HG02798 (cell line): ENCODE data around the gene VPS37D.
"Not testable (repeated sequence)": the region's sequence is repeated elsewhere in the genome, so short reads cannot be mapped to it uniquely, and the experiment has no call there.

Experiments
- ATAC-seq: cut with Tn5 transposase; IDR thresholded peaks from one replicate; pipeline ENCODE4 v1.9.1; 2021; ENCODE audit warnings: mild to moderate bottlenecking; ENCODE audit not compliant: unreplicated experiment, poor library complexity

The VPS37D gene

GRCh38 chr7:73676062-73676461, 8.4 kb downstream of the VPS37D start:
- ATAC-seq: not testable (repeated sequence)

GRCh38 chr7:73678862-73679261, 11.2 kb downstream of the VPS37D start:
- ATAC-seq: no peak

GRCh38 chr7:73679709-73680108, 12.1 kb downstream of the VPS37D start:
- ATAC-seq: no peak

- no peak for ATAC-seq
These were observed 12.9 kb downstream of the VPS37D start for GRCh38 chr7:73680501-73680900.

GRCh38 chr7:73681031-73681430, 13.4 kb downstream of the VPS37D start:
- ATAC-seq: no peak

DNA sequence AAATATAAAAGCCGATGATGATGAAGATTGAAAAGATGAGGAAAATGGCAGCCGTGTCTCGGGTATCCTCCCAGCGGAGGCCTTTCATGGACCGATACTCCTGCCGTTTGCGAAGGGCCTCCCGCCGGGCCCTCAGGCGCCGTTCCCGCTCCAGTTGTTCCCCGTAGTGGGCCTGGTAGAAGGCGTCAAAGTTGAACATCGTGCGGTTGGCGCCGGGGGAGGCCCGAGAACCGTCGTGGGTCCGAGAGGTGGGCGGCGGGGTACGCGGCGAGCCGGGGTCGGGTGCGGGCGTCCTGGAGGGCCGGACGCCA, 15.1 kb downstream of the VPS37D start:
- ATAC-seq: peak; percentile 10

GRCh38 chr7:73683056-73683787, 15.6 kb downstream of the VPS37D start, which contains the start of the genes BUD23 and DNAJC30:
TSS of gene BUD23 (plus strand) at chr7:73683597. CDS start at chr7:73683626, 29 bp downstream.
TSS of gene DNAJC30 (minus strand) at chr7:73683453. CDS start at chr7:73683423, 30 bp downstream.
- ATAC-seq: peak; percentile 92

- no peak for ATAC-seq
These were observed 16.4 kb downstream of the VPS37D start for GRCh38 chr7:73683788-73684693.

- ATAC-seq: no peak
These were observed 17.7 kb downstream of the VPS37D start for GRCh38 chr7:73685311-73685710.

GRCh38 chr7:73688288-73688687, 20.7 kb downstream of the VPS37D start:
- no peak for ATAC-seq

- ATAC-seq: no peak
These were observed 23.0 kb downstream of the VPS37D start for GRCh38 chr7:73690646-73691045.

- no peak for ATAC-seq
These were observed 28.7 kb downstream of the VPS37D start for GRCh38 chr7:73696372-73696771.

DNA sequence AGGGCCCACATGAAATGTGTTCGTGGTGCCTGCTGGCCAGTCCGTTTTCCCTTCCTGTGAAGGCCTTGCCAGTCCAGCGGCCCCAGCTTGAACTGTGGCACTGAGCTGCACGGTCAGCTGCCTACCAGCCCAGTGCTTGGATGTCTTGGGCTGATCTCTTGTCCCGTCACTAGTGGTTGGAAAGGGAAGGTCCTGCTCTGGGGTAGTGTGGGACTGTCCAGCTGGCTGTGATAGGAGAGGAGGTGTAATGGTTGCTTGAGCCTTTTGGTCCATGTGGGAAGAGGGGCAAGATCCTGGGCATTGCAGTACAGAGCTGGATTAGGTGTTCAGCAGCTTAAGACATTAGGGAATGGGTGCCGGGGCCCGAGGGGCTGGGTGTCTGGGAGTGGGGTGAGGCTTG, 30.8 kb downstream of the VPS37D start:
- ATAC-seq: no peak

GRCh38 chr7:73699370-73700068, 31.9 kb downstream of the VPS37D start:
- ATAC-seq: no peak

- no peak for ATAC-seq
These were observed 32.4 kb downstream of the VPS37D start for GRCh38 chr7:73700069-73700423.

- ATAC-seq: no peak
These were observed 33.0 kb downstream of the VPS37D start for GRCh38 chr7:73700581-73701134.

DNA sequence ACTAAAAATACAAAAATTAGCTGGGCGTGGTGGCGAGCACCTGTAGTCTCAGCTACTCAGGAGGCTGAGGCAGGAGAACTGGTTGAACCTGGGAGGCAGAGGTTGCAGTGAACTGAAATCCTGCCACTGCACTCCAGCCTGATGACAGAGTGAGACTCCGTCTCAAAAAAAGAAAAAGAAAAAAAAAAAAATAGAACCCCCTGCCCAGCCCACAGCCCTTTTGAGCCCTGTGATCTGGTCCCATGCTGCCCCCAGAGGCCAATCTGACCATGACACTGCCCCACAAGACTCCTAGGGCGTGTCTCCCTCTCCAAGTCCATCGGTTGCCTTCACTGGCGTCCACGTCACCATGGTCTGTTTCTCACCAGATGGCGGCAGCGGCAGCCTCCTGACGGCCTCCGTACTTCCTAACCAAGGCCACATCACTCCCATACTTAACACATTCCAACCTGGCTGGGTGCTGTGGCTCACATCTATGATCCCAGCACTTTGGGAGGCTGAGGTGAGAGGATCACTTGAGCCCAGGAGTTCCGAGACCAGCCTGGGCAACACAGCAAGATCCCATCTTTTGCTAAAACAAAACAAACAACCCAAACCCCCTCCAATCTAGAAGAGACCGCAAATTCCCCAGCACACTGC, 33.8 kb downstream of the VPS37D start:
- no peak for ATAC-seq

DNA sequence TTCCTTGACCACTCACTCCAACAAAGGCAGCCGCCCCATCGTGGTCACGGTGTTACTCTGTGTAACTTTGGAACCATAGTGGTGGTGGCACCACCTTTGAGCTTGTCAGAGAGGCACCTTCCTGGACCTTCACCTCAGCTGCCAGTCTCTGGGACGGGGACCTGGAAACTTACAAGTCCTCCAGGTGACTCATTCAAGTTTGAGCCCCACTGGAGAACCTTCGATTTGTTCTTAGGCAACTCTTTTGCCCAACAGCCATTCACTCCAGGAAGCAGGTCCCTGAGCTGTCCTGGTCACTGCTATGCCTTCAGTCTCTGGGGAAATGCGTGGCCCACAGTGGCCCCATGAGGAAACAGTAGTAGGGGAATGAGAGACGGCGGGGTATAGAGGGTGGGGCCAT, 34.6 kb downstream of the VPS37D start:
- no peak for ATAC-seq

- ATAC-seq: no peak
These were observed 35.0 kb downstream of the VPS37D start for GRCh38 chr7:73702665-73703064.

DNA sequence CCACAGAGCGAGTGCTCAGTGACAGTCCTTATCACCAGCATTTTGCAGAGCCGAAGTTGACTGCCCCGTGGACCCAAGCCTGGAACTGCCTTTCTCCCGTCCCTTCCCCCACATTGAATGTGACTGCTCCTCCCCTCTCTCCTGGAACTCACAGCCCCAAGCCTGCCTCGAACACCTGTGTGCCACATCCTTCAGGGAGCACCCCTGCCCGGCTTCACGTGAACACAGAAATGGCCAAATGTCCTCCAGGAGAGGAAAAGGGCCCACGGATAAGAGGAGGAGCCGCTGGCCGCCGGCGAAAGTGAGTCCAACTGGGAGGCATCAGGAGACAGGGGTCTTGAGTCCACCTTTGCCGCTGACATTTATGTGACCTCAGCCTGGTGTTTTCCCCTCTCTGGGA, 35.6 kb downstream of the VPS37D start:
- ATAC-seq: no peak
